HG02970 (cell line): Measurements from ENCODE around the gene SGCE.
"Not testable (repeated sequence)": the region's sequence is repeated elsewhere in the genome, so short reads cannot be mapped to it uniquely, and the experiment has no call there.

ENCODE experiments used
- ATAC-seq: cut with Tn5 transposase; IDR thresholded peaks from one replicate; pipeline ENCODE4 v1.9.1; 2021; ENCODE audit warnings: mild to moderate bottlenecking, moderate library complexity, moderate number of reproducible peaks; ENCODE audit not compliant: unreplicated experiment, low FRiP score

The SGCE gene, protein sequence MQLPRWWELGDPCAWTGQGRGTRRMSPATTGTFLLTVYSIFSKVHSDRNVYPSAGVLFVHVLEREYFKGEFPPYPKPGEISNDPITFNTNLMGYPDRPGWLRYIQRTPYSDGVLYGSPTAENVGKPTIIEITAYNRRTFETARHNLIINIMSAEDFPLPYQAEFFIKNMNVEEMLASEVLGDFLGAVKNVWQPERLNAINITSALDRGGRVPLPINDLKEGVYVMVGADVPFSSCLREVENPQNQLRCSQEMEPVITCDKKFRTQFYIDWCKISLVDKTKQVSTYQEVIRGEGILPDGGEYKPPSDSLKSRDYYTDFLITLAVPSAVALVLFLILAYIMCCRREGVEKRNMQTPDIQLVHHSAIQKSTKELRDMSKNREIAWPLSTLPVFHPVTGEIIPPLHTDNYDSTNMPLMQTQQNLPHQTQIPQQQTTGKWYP

DNA sequence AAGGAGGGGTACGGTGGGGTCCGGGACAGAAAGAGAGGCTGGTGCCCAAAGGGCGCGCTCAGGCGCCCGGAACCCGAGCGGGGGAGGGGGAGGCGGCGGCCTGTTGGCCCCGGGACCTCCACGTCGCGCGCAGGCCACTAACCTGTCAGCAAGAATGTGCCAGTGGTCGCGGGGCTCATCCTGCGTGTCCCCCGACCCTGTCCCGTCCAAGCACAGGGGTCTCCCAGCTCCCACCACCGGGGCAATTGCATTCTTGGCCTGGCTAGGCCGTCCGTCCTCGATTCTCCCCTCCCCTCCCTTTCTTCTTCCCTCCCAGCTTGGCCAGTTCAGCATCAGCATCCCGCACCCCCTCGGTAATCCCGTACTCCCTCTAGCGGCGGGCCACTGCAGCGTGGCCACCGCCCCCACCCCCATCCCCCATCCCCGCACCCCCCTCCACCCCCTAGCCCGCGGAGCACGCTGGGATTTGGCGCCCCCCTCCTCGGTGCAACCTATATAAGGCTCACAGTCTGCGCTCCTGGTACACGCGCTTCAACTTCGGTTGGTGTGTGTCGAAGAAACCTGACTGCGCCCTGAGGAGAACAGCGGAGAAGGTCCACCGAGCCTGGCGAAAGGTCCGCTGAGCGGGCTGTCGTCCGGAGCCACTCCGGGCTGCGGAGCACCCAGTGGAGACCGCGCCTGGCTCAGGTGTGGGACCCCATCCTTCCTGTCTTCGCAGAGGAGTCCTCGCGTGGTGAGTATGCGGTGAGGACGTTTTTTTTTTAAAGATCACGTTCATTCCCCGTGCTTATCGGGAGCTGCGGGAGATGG lies at the start of gene SGCE:
TSS of gene SGCE (minus strand) at position 286 of the 810 bp plus-strand sequence. CDS start at position 251, 35 bp downstream.
- no peak for ATAC-seq

DNA sequence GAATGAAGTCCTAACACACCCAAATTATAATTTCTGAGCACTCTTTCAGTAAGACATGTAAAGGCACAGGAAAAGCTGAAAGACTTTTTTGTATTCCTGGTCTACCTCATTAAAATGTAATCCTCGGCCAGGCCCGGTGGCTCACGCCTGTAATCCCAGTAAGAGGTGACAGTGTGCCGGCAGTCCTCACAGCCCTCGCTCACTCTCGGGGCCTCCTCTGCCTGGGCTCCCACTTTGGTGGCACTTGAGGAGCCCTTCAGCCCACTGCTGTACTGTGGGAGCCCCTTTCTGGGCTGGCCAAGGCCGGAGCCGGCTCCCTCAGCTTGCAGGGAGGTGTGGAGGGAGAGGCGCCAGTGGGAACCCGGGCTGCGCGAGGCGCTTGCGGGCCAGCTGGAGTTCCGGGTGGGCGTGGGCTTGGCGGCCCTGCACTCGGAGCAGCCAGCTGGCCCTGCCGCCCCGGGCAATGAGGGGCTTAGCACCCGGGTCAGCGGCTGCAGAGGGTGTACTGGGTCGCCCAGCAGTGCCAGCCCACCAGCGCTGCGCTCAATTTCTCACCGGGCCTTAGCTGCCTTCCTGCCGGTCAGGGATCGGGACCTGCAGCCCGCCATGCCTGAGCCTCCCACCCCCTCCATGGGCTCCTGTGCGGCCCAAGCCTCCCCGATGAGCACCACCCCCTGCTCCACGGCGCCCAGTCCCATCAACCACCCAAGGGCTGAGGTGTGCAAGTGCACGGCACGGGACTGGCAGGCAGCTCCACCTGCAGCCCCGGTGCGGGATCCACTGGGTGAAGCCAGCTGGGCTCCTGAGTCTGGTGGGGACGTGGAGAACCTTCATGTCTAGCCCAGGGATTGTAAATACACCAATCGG lies 49.5 kb upstream of the SGCE start:
- not testable (repeated sequence) for ATAC-seq

GRCh38 chr7:94701555-94701973 lies 45.6 kb upstream of the SGCE start:
- ATAC-seq, result no peak

DNA sequence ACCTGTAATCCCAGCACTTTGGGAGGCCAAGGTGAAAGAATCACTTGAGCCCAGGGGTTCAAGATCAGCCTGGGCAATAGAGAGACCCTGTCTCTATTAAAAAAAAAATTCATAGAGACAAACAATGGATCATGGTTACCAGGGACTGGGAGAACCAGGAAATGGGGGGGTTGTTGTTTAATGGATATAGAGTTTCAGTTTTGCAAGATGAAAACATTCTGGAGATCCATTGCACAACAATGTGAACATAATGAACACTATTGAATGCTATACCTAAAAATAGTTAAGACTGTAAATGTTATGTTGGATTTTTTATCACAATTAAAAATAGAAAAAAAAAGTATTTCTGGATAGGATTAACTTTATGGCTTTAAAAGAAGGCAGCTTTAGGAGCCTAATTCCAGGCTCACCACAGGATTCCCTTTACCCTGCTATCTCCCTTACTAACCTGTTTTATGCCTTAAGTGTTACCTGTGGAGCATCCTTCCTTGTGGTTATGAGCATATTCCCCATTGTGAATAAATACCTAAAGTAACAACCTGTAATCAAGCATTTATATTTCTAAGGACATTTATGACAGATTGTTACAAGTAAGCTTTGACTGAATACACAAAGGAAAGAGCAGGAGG lies 45.1 kb upstream of the SGCE start:
- no peak for ATAC-seq

DNA sequence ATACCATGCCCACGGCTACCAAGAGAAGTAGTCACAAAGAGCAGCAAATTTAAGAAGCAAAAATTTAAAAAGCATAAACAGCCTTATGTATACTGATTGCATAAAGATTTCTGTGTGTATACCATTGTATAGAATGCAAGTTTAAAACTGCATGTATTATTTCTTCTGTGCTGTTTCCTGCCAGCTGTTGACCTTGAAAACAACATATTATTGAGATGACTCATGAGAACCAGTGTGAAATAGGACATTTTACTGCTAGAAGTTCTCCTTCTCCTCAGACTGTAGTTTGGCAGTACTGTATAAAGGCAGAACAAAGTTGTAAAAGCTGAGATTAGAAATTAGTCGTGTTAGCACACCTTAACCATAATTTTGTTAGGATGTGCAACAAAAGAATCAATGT lies 42.3 kb upstream of the SGCE start:
- ATAC-seq, result no peak

DNA sequence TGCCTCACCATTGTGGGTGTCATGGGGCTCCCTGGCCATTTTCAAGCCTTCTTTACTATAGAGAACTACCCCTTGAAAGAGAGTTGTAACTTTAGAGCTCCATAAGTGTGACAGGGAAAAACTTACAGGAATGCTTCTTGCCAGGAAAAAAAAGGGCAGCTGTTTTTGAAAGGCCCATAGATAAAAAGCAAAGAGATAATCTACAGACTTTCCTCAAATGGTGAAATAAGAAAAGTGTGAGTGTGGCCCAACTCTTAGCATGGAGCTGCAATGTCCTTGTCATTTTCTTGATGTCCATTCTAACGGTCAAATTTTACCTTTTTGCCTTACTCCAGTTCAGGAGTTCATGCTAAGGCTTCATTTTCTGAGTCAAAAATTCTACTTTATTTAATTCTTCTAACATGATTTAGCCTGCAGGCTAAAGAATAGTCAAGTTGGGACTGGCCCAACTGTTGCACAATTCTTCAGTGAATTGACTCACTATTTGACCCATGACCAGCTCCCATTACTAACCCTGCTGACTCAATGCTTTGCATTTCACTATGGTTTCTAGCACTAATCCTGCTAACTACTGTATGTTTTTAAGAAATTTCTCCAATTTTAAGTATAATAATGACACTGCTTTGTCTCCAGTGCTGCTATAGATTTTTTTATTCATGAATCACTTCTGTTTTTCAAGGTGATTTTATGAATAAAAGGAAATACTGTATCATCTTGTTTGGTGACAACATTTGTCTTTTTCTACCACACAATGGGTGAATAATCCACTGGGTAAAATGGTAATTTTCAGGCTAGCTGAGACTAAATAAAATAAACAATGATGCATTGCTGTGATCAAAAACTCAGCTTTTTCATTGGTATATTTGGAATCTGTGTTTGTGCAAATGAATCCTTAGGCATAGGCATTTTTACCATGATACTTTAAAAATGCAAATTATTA lies 41.4 kb upstream of the SGCE start:
- ATAC-seq, result no peak

DNA sequence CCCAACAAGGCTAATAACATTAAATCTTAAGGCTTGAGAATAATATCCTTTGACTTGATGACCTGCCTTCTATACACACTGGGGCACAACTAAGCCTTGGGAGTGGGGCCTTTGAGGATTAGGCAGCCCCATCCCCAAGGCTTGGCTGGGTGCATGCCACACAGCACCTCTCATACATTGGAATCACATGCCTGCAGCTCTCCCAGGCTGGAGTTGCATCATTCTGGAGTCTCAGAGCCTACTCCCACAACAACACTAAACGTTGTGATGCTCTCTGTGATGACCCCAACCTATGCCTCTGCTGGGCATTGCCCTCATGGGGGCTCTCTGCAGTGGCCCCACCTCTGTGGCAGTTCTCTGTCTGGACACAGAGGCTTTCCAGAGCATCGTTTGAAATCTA lies 31.9 kb upstream of the SGCE start:
- ATAC-seq, result no peak

DNA sequence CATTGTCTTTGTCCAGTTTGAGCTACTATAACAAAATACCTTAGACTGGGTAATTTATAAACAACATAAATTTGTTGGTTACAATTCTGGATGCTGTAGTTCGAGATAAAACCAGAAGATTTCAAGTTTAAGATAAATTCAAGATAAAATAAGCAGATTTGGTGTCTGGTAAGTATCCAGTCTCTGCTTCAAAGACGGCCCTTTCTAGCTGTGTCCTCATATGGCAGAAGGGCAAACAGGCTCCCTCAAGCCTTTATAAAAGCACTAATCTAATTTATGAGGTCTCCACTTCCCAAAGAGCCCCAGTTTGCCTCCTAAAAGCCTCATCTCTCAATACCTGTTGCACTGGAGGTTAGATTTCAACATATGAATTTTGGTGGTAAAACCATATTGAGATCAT lies 31.1 kb upstream of the SGCE start:
- ATAC-seq, result no peak

DNA sequence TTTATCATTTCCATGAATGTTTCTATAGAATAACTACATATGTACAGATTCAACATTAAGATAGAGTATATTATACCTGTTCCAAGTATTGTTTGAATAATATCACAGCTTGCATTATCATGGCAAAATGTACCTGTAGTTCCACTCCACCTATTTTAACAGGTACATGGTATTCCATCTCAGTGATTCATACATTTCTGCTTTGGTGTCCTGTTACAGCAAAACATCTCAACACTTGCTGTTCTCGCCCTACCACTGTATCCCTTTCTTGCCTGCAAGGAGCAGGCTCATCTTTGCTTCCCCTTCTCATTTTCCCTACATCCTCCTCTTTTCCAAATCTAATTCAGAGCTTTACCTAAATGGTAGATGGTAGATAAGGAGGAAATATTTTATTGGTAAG lies 27.1 kb upstream of the SGCE start:
- ATAC-seq, result no peak

- ATAC-seq, result no peak
These were observed 23.4 kb upstream of the SGCE start for GRCh38 chr7:94679358-94679757.

GRCh38 chr7:94676431-94676830 lies 20.5 kb upstream of the SGCE start:
- no peak for ATAC-seq

DNA sequence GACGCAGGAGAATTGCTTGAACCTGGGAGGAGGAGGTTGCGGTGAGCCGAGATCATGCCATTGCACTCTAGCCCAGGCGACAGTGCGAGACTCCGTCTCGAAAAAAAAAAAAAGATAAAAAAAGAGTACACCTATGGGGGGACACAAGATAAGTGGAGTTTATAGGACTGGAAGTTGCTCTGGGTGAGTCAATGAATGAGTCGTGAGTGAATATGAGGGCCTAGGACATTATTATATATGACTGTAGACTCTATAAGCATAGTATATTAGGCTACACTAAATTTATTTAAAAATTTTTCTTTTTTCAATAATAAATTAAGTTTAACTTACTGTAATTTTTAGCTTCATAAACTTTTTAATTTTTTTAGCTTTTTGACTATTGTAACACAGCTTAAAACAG lies 19.4 kb upstream of the SGCE start:
- ATAC-seq, result no peak

- no peak for ATAC-seq
These were observed 15.7 kb upstream of the SGCE start for GRCh38 chr7:94671444-94672235.

DNA sequence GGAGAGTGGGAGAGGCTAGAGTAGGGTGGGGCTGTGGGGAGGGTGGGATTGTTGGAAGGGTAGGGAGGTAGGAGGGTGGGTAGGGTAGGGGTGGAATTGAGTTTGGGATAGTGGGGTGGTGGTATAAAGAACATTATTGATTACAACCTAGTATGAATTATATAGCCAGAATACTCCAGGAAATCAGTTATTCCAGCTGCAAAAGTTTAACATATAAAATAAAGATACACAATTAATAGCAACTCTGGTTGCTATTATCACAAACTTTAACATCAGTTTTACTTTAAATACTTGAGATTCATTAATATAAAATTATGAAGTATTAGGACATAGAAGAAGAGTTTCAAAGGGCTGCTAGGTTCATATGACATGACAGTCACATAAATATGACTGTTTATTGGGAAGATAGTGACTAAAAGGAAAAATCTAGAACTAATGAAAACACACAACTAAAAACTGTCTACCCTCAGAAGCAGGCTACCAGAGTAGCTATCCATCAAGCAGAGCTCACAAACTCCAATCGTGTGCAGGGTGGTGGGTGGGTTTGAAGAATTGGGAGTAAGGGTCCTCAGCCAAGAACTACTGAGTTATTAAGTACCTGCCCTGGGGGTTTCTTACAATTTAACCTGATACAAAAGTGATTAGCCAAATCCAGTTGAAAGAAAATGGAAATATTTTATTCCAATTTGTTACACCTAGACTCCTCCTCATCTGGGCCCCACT lies 14.0 kb upstream of the SGCE start:
- no peak for ATAC-seq

DNA sequence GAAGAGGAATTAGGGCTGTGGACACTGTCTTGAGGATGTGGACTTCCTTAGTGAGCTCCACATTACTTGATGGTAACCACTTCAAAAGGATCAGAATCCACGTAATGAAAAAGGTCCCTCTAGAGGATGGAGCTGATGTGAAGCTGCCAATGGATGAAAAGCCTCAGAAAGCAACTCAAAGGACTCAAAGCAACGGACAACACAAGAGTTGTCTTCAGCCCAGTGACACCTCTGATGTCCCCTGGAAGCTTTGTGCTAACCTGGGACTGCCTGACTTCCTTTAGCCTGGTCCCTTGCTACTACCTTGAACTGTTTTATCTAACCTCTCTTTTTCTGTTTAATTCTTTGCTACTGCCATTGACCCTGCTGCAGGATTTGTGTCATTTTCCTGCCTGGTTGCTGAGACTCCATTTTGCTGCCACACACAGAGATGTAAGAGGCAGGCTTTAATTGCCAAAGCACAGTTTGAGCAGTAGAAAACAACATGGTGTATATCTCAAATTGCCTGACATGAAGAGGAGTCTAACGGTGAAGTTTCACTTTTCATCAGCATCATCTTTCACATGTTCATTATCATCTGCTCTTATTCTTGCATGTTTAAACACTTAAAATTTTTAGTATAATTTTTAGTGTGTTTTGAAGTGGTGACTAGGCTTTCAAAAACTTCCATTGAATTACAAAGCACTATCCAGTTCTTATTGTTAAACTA lies 11.1 kb upstream of the SGCE start:
- ATAC-seq, result no peak

DNA sequence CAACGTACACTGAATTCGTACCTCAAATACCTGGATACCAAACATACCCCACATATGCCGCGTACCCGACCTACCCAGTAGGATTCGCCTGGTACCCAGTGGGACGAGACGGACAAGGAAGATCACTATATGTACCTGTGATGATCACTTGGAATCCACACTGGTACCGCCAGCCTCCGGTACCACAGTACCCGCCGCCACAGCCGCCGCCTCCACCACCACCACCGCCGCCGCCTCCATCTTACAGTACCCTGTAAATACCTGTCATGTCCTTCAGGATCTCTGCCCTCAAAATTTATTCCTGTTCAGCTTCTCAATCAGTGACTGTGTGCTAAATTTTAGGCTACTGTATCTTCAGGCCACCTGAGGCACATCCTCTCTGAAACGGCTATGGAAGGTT lies 9.5 kb upstream of the SGCE start:
- ATAC-seq, result no peak

- ATAC-seq, result no peak
These were observed 8.1 kb upstream of the SGCE start for GRCh38 chr7:94664023-94664422.
